Activated naive CD8-positive, alpha-beta T cell (primary cell): ENCODE data around the gene QSOX1.

Experiments used
- H3K27ac Mint-ChIP-seq: one replicate; pipeline ENCODE4 v1.8.0; 2021; ENCODE audit warnings: mixed read lengths
- H3K27me3 Mint-ChIP-seq: one replicate; pipeline ENCODE4 v1.8.0; 2021; ENCODE audit warnings: mixed read lengths
- H3K36me3 Mint-ChIP-seq: one replicate; pipeline ENCODE4 v1.8.0; 2021; ENCODE audit warnings: mixed read lengths
- H3K4me1 Mint-ChIP-seq: one replicate; pipeline ENCODE4 v1.8.0; 2021; ENCODE audit warnings: low read depth, mixed read lengths
- H3K4me3 Mint-ChIP-seq: one replicate; pipeline ENCODE4 v1.8.0; 2021; ENCODE audit warnings: mild to moderate bottlenecking, mixed read lengths
- H3K9me3 Mint-ChIP-seq: one replicate; pipeline ENCODE4 v1.8.0; 2021; ENCODE audit warnings: low read depth, mixed read lengths

QSOX1 gene

GRCh38 chr1:180247061-180247460 is 92.4 kb downstream of the QSOX1 start:
- peaks cover 24% of the 10 kb centered on the region for H3K27me3 Mint-ChIP-seq
- H3K9me3 Mint-ChIP-seq: no peaks in the 10 kb centered on the region
- H3K4me1 Mint-ChIP-seq: no peaks in the 10 kb centered on the region
- no peak overlapping the region for H3K4me3 Mint-ChIP-seq
- H3K36me3 Mint-ChIP-seq: no peaks in the 10 kb centered on the region
- no peak overlapping the region for H3K27ac Mint-ChIP-seq

- Mint-ChIP-seq H3K9me3 (no peaks in the 10 kb centered on the region), H3K36me3 (no peaks in the 10 kb centered on the region), H3K4me3 (no peak overlapping the region), H3K4me1 (peaks cover 2% of the 10 kb centered on the region), H3K27ac (no peak overlapping the region), H3K27me3 (peaks cover 21% of the 10 kb centered on the region)
Measured at GRCh38 chr1:180247580-180247979, 92.9 kb downstream of the QSOX1 start.

DNA sequence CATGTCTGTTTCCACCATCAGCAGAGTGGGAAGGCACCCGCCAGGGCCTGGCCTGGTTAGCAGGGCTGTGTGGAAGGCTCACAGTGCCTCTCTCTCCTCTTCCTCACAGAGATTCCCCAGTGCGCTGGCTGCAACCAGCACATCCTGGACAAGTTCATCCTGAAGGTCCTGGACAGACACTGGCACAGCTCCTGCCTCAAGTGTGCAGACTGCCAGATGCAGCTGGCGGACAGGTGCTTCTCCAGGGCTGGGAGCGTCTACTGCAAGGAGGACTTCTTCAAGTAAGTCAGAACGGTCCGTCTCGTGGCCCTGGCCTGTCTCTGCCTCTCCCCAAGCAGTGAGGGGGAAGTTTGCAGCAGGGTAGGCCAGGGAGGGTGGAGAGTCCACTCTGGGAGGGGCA is 93.5 kb downstream of the QSOX1 start:
- Mint-ChIP-seq H3K27ac (no peak overlapping the region), H3K9me3 (no peaks in the 10 kb centered on the region), H3K36me3 (no peaks in the 10 kb centered on the region), H3K4me1 (peaks cover 2% of the 10 kb centered on the region), H3K27me3 (peaks cover 24% of the 10 kb centered on the region), H3K4me3 (no peak overlapping the region)

GRCh38 chr1:180248731-180249681 is 94.3 kb downstream of the QSOX1 start:
- Mint-ChIP-seq H3K36me3 (no peaks in the 10 kb centered on the region), H3K27me3 (peaks cover 27% of the 10 kb centered on the region)

GRCh38 chr1:180249725-180250498 is 95.2 kb downstream of the QSOX1 start:
- Mint-ChIP-seq H3K9me3 (no peaks in the 10 kb centered on the region), H3K27ac (no peak overlapping the region), H3K4me1 (peaks cover 2% of the 10 kb centered on the region), H3K4me3 (no peak overlapping the region), H3K27me3 (peaks cover 31% of the 10 kb centered on the region), H3K36me3 (no peaks in the 10 kb centered on the region)

More at GRCh38 chr1:180248731-180249681, 94.3 kb downstream of the QSOX1 start:
- Mint-ChIP-seq H3K4me1 (peaks cover 2% of the 10 kb centered on the region), H3K4me3 (no peak overlapping the region), H3K27ac (no peak overlapping the region), H3K9me3 (no peaks in the 10 kb centered on the region)

GRCh38 chr1:180250499-180250770 is 95.8 kb downstream of the QSOX1 start:
- Mint-ChIP-seq H3K27me3 (peaks cover 31% of the 10 kb centered on the region), H3K9me3 (no peaks in the 10 kb centered on the region), H3K27ac (no peak overlapping the region), H3K4me1 (peaks cover 2% of the 10 kb centered on the region), H3K36me3 (no peaks in the 10 kb centered on the region), H3K4me3 (no peak overlapping the region)

- Mint-ChIP-seq H3K9me3 (no peaks in the 10 kb centered on the region), H3K4me3 (no peak overlapping the region), H3K36me3 (no peaks in the 10 kb centered on the region), H3K27me3 (peaks cover 31% of the 10 kb centered on the region), H3K4me1 (peaks cover 2% of the 10 kb centered on the region), H3K27ac (no peak overlapping the region)
Measured at GRCh38 chr1:180250883-180251509, 96.3 kb downstream of the QSOX1 start.

- H3K27ac Mint-ChIP-seq: no peak overlapping the region
- H3K36me3 Mint-ChIP-seq: no peaks in the 10 kb centered on the region
- H3K9me3 Mint-ChIP-seq: no peaks in the 10 kb centered on the region
- peaks cover 33% of the 10 kb centered on the region for H3K27me3 Mint-ChIP-seq
- H3K4me3 Mint-ChIP-seq: no peak overlapping the region
- H3K4me1 Mint-ChIP-seq: peaks cover 2% of the 10 kb centered on the region
Measured at GRCh38 chr1:180251526-180252305, 97.0 kb downstream of the QSOX1 start.

- Mint-ChIP-seq H3K9me3 (no peaks in the 10 kb centered on the region), H3K36me3 (no peaks in the 10 kb centered on the region), H3K27me3 (peaks cover 37% of the 10 kb centered on the region), H3K4me1 (peaks cover 2% of the 10 kb centered on the region), H3K27ac (no peak overlapping the region), H3K4me3 (no peak overlapping the region)
Measured at GRCh38 chr1:180252638-180253536, 98.2 kb downstream of the QSOX1 start.
